ENCODE results near the gene RPL27A.

DNA sequence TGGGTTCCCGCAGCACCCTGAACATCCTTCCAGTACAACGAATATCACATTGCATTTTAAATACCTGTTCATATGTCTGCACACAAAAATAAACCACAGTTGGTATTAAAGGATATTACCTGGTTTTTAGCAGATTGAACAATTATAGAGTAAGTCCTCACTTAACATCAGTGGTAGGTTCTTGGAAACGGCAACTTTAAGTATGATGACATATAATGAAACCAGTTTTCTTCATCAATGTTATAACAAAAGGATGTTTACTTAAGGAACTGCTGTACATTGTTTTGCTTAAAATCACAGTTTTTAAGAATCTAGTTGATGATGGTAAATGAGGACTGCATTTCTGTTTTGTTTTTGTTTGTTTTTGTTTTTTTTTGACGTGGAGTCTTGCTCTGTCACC is 28.1 kb upstream of the RPL27A start:
- no peak for TF ChIP-seq YY1 (tag by site-specific recombination; IDR thresholded peaks at IDR 0.05)
- TF ChIP-seq, protein P1, sequence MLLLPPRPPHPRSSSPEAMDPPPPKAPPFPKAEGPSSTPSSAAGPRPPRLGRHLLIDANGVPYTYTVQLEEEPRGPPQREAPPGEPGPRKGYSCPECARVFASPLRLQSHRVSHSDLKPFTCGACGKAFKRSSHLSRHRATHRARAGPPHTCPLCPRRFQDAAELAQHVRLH (tag by site-specific recombination; IDR thresholded peaks at IDR 0.05) = no peak
- TF ChIP-seq ZNF596 (tag by site-specific recombination; IDR thresholded peaks at IDR 0.05) = no peak
- TF ChIP-seq, protein P2, sequence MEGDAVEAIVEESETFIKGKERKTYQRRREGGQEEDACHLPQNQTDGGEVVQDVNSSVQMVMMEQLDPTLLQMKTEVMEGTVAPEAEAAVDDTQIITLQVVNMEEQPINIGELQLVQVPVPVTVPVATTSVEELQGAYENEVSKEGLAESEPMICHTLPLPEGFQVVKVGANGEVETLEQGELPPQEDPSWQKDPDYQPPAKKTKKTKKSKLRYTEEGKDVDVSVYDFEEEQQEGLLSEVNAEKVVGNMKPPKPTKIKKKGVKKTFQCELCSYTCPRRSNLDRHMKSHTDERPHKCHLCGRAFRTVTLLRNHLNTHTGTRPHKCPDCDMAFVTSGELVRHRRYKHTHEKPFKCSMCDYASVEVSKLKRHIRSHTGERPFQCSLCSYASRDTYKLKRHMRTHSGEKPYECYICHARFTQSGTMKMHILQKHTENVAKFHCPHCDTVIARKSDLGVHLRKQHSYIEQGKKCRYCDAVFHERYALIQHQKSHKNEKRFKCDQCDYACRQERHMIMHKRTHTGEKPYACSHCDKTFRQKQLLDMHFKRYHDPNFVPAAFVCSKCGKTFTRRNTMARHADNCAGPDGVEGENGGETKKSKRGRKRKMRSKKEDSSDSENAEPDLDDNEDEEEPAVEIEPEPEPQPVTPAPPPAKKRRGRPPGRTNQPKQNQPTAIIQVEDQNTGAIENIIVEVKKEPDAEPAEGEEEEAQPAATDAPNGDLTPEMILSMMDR (tag by site-specific recombination; IDR thresholded peaks at IDR 0.05) = no peak
- no peak for TF ChIP-seq TCF7L2 (IDR thresholded peaks at IDR 0.05; ENCODE audit: borderline replicate concordance, low read depth, low read length)
- TF ChIP-seq ZNF544 (tag by site-specific recombination; IDR thresholded peaks at IDR 0.05) = no peak
- no peak for TF ChIP-seq HOXA7 (CRISPR knock-in tag; IDR thresholded peaks at IDR 0.05; ENCODE audit: borderline replicate concordance)
- no peak for TF ChIP-seq PRDM1 (tag by site-specific recombination; IDR thresholded peaks at IDR 0.05)
